Cardiac fibroblast (primary cell): Measurements from ENCODE around the gene SCYL3.
A peak's percentile ranks its signal among the peaks of the same experiment; 100 is the strongest.

Source experiments
- DNase-seq, 2 donors: peaks; one replicate each; pipeline versions ENCODE4 v3.0.0 to v3.0.0-alpha.2; 2010; ENCODE audit warnings: low read depth in 2 of 2
- H3K4me3 ChIP-seq, 2 donors: replicated peaks in 1 of 2; 1 replicate in 1 of 2; 2 replicates in 1 of 2; pipeline ENCODE4 v1.5.1; 2011; ENCODE audit warnings: low read depth in 2 of 2, low read length in 2 of 2, mild to moderate bottlenecking in 2 of 2, moderate library complexity in 1 of 2
- CTCF ChIP-seq: IDR thresholded peaks from one replicate; pipeline ENCODE4 v1.5.1; 2011; ENCODE audit warnings: low read depth, mild to moderate bottlenecking, low read length, inconsistent platforms

SCYL3 gene

DNA sequence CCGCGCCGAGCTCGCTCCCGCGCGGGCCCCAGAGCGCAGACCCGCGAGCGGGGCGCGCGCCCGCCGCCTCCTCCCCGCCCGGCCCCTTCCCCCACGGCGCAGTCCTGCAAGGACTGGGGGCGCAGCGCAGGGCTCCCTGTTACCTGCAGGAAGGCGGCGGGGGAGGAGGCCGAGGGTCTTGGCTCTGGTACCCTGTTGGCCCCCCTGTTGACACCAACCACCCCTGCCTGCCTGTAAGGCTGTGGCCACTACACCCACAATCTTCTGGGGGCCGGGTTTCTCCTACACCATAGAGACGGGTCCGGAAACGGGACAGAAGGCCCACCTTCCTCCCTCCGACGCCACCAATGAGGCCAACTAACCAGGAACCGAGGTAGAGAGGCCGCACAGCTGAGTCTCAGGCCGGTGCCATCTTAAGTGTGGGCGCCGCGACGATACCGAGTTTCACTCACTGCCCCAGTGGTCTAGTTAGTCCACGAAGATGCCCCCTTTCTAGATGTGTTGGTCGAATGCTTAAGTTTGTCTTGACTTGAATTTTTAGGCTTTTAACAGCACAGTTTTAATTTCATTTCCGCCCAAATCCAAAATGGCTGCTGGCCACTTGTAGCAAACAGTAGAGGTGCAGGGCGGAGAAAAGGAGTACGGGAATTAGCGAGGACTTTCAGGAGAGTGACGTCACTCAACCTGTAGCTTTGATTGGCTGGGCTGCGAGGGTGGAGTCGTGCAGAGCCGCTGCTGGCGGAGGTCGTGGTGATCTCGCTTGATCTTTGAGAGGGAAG lies at the start of gene SCYL3:
Gene SCYL3 (minus strand): TSS at position 252 of the 779 bp plus-strand sequence. CDS start 5,056 bp downstream, outside the sequence.
- DNase-seq = peak; percentile 98 to 99
- TF ChIP-seq CTCF = no peak
- peak within 1 kb of the TSS; percentile 79 for H3K4me3 ChIP-seq

DNA sequence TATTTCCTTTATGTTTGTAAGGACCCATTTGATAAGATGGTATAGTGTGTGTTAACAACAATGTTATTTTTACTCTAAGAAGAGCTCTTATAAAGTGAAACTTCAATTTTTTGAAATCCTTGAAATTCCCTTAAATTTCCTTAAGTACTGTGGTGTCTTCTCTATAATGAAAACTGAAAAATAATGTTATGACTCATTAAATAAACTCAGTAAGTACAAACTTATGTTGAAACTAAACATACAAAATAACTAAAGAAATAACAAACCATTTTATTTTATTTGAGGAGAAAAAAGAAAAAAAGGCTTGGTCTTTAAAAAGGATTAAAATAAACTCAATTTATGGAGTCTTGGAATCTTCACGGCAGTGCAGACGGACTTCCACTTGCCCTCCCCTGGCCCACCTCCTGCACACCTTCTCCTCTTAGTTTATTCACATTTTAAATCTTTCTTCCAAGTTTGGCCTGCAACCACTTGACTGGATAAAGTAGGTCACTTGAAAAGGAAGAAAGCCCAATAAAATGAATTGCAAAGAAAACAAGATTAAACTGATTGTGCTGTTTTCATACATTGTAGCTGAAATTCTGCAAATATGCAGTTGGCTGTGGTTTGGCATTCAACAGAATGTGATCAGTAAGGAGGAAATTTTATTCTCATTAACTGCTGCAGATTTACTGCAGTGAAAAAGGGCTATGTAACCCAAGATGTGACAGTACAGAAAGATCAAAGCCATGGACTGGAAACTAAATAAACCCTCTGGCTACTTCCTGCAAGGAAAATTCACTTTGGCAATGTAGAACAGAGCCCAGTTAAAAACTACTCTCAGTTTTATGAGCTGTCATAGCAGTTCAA lies 48.5 kb upstream of the SCYL3 start:
- H3K4me3 ChIP-seq = no peak overlapping the region
- no peak for TF ChIP-seq CTCF
- peak; percentile 19 to 48 for DNase-seq

DNA sequence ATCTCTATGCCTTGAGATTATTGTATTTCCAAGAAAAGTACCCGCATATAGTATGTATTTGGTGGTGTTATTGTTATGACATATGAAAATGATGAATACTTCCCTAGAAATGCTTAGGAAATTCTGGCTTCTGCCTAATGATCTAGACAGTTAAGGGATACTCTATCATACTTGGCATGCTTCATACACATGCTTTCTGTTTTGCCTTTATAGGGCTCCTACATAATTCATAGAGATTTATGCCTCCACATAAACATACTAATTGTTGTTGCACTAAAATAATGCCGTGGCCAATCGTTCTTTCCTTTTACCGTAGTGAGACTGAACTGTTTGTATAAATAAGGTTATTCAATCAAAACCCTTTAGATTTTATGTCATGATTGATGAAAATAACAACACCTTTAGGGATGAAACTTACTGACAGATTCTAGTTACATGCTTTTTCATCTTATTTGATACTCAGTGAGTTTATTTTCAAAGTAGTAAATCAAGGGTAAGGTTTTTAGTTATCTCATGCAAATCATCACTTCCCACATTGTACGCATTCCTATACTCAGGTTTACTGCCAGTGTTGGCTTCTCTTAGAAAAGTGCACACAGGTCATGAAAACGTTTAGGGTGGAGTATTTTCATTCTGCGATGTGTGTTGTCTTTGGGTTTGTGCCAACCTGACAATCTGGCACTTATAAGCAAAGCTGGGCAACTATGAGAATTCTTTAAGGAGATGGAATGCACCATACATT lies 40.5 kb upstream of the SCYL3 start:
- no peak overlapping the region for H3K4me3 ChIP-seq
- no peak for TF ChIP-seq CTCF
- peak; percentile 53 to 62 for DNase-seq

- no peak overlapping the region for H3K4me3 ChIP-seq
- TF ChIP-seq CTCF = no peak
- peak; percentile 8 for DNase-seq
Observed at GRCh38 chr1:169931795-169932231, 38.1 kb upstream of the SCYL3 start.

- no peak for TF ChIP-seq CTCF
- no peak overlapping the region for H3K4me3 ChIP-seq
- no peak for DNase-seq
Observed at GRCh38 chr1:169929210-169929526, 35.5 kb upstream of the SCYL3 start.

DNA sequence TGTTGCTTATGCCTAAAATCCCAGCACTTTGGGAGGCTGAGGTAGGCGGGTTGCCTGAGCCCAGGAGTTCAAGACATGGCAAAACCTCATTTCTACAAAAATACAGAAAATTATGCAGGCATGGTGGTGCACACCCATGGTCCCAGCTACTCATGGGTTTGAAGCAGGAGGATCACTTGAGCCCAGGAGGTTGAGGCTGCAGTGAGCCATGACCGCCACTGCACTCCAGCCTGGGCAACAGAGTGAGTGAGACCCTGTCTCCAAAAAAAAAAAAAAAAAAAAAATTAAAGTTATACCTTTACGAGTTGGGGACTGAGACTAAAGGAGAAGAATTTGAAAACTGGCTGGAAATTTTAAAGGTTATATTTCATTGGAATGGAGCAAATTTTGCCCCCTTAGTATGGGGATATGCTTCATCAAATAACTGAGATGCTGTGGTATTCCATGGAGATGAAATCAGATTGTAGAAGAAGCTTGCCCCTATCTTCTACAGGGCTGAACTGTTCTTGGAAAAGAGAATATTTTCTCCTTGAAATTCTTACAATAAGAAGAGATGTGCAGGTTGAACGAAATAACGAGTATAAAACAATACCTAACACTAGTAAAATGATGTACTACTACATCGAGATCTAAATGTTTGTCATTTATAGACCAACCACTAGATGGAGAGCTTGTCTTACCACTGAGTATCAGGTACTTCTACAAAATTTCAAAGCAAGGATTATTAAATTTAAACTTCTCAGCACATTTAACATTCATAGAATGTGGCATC lies 34.9 kb upstream of the SCYL3 start:
- peak; percentile 42 for TF ChIP-seq CTCF
- no peak overlapping the region for H3K4me3 ChIP-seq
- peak; percentile 76 to 78 for DNase-seq
